22Rv1 (cell line): ENCODE measurements around the gene NUP98.

Experiments used
- CTCF ChIP-seq: fragments of 450-650 bp; IDR thresholded peaks from 2 replicates; pipeline ENCODE4 v1.5.1; 2017; ENCODE audit warnings: mild to moderate bottlenecking
- ZFX ChIP-seq: fragments of 450-650 bp; IDR thresholded peaks from 2 replicates; pipeline ENCODE4 v1.6.1; 2017; ENCODE audit warnings: antibody characterized with exemption, borderline replicate concordance

GRCh38 chr11:3826721-3827120, 29.4 kb upstream of the NUP98 start:
- TF ChIP-seq CTCF = no peak
- TF ChIP-seq ZFX = no peak
